GM18519 (cell line): ENCODE results near the gene MYO9B.
"Not testable (repeated sequence)": the region's sequence is repeated elsewhere in the genome, so short reads cannot be mapped to it uniquely, and the experiment has no call there.

ENCODE experiments used
- ATAC-seq: cut with Tn5 transposase; IDR thresholded peaks from one replicate; pipeline ENCODE4 v1.9.1; 2021; ENCODE audit warnings: mild to moderate bottlenecking, moderate library complexity; ENCODE audit not compliant: unreplicated experiment, low FRiP score

Gene MYO9B

GRCh38 chr19:17136021-17136420 is 60.4 kb downstream of the MYO9B start:
- no peak for ATAC-seq

- no peak for ATAC-seq
Observed at GRCh38 chr19:17136617-17137016, 61.0 kb downstream of the MYO9B start.

GRCh38 chr19:17137417-17137816 is 61.8 kb downstream of the MYO9B start:
- ATAC-seq, result no peak

- ATAC-seq, result not testable (repeated sequence)
Observed at GRCh38 chr19:17138052-17138846, 62.7 kb downstream of the MYO9B start.

- no peak for ATAC-seq
Observed at GRCh38 chr19:17138937-17139598, 63.5 kb downstream of the MYO9B start.

GRCh38 chr19:17144771-17145170 is 69.2 kb downstream of the MYO9B start:
- not testable (repeated sequence) for ATAC-seq

GRCh38 chr19:17145546-17146497 is 70.2 kb downstream of the MYO9B start:
- ATAC-seq, result no peak

GRCh38 chr19:17148130-17148529 is 72.6 kb downstream of the MYO9B start:
- no peak for ATAC-seq

GRCh38 chr19:17149393-17150135 is 74.0 kb downstream of the MYO9B start:
- no peak for ATAC-seq

GRCh38 chr19:17153996-17154395 is 78.4 kb downstream of the MYO9B start:
- ATAC-seq, result no peak

- no peak for ATAC-seq
Observed at GRCh38 chr19:17155251-17155650, 79.7 kb downstream of the MYO9B start.

GRCh38 chr19:17156296-17156946 is 80.8 kb downstream of the MYO9B start:
- no peak for ATAC-seq

GRCh38 chr19:17156947-17157302 is 81.3 kb downstream of the MYO9B start:
- ATAC-seq, result no peak

- ATAC-seq, result no peak
Observed at GRCh38 chr19:17158584-17158983, 83.0 kb downstream of the MYO9B start.

GRCh38 chr19:17159466-17160393 is 84.2 kb downstream of the MYO9B start:
- ATAC-seq, result no peak

- ATAC-seq, result no peak
Observed at GRCh38 chr19:17160908-17161307, 85.3 kb downstream of the MYO9B start.

- ATAC-seq, result not testable (repeated sequence)
Observed at GRCh38 chr19:17162131-17162530, 86.6 kb downstream of the MYO9B start.

- no peak for ATAC-seq
Observed at GRCh38 chr19:17162580-17162979, 87.0 kb downstream of the MYO9B start.

- ATAC-seq, result no peak
Observed at GRCh38 chr19:17163652-17164051, 88.1 kb downstream of the MYO9B start.
